Measurements from ENCODE around the gene IFI16.

- no peak for TF ChIP-seq EZH2 (IDR thresholded peaks at IDR 0.05; ENCODE audit: borderline replicate concordance)
- no peak for TF ChIP-seq CTCF (IDR thresholded peaks at IDR 0.05; ENCODE audit: poor library complexity)
These were observed 2.0 kb downstream of the IFI16 start for GRCh38 chr1:159011751-159012150.
